D721Med (cell line): Measurements from ENCODE around the gene TBCCD1.
A peak's percentile ranks its signal among the peaks of the same experiment; 100 is the strongest.

ENCODE experiments used
- DNase-seq: peaks from one replicate; pipeline ENCODE4 v3.0.0; 2011; ENCODE audit warnings: low spot score; ENCODE audit not compliant: insufficient read length
- FAIRE-seq: peaks from 2 replicates; lab custom pipeline; 2011; peaks lifted over from hg19 to GRCh38; lab: Jason Lieb, UNC
- CTCF ChIP-seq: IDR thresholded peaks from 2 replicates; pipeline ENCODE4 v1.5.1; 2012; ENCODE audit warnings: mild to moderate bottlenecking, control low read depth; ENCODE audit not compliant: insufficient read depth; ENCODE audit errors: missing control alignments

The TBCCD1 gene

GRCh38 chr3:186517218-186517617 lies 49.9 kb downstream of the TBCCD1 start:
- no peak for TF ChIP-seq CTCF
- DNase-seq (no peak), FAIRE-seq (no peak)

DNA sequence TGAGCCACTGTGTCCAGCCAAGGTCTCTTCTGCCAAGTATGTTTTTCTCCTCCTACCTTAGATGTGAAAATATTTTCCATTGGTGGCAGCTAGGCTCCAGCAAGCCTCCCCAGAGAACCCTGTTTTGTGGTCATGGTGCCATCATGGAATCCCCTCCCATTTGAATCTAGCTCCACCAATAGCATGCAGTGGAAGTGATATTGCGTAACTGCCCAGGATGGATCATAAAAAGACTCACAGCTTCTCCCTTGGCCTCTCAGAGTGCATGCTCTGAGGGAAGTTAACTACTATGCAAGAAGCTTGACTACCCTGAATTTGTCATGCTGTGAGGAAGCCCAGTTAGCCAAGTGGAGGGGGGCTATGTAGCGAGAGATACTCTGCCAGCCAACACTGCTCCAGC lies 50.5 kb downstream of the TBCCD1 start:
- no peak for TF ChIP-seq CTCF

DNA sequence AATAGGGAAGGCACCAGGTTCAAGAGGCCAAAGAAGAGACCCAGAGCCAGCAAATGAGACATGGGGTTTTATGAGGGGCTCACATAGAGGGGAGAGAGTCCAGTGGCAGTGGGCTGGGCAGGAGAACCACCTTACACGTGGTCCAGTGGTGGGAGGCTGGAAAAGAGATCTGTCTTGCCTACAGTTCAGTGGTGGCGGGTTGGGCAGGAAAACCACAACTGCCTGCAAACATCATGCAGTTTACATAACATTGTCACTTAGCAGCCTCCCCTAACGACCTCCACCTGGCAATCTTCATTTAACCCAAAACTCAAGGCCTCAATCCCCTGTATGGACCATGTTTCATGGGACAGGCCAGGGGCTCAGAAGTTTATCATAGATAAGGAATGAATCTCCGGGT lies 52.0 kb downstream of the TBCCD1 start:
- FAIRE-seq (no peak), DNase-seq (no peak)
- no peak for TF ChIP-seq CTCF

More for the DNA sequence above, 50.5 kb downstream of the TBCCD1 start:
- FAIRE-seq = no peak
- no peak for DNase-seq

DNA sequence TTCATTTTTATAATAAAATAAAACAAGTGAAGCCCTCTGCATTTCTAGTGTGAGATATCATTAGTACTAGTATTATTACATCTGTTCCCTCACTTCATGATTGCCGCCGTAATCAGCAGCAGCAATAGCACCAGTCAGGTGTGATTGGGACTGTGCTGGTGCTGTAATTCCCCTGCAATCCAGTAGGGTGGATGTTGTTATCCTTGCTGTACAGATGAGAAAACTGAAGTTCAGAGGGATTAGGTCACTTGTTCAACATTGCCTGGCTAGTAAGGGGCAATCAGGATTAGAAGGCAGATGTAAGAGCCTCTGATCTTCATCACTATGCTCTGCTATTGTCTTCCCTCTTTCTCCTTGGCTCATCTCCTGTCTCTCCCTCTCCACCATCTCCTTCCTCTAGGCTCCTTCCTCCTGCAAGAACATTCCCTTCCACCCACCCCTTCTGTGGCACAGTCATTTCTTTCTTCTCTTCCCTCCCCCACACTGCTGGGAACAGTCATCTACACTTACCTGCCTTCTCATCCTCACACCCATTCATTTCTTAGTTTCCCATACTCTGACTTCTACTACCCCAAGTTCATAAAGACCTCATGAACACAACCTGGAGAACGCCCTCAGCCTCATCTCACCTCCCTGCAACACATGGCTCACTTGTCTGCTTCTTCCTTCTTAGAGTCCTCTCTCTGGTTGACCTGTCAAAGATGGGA lies 52.7 kb downstream of the TBCCD1 start:
- TF ChIP-seq CTCF = peak; percentile 8
- no peak for DNase-seq
- FAIRE-seq = no peak

GRCh38 chr3:186513386-186513785 lies 53.8 kb downstream of the TBCCD1 start:
- no peak for TF ChIP-seq CTCF
- DNase-seq (no peak), FAIRE-seq (no peak)

GRCh38 chr3:186512570-186513302 lies 54.4 kb downstream of the TBCCD1 start:
- DNase-seq = no peak
- TF ChIP-seq CTCF = no peak
- no peak for FAIRE-seq

- no peak for TF ChIP-seq CTCF
- FAIRE-seq (no peak), DNase-seq (no peak)
Measured at GRCh38 chr3:186511702-186512101, 55.4 kb downstream of the TBCCD1 start.
